Measurements from ENCODE around the gene GABRB2. TPM values are rescaled to one million over a fixed set of nuclear protein-coding genes. Genes with fewer than 3 reads are reported as not detected.
A peak's percentile ranks its signal among the peaks of the same experiment; 100 is the strongest.
"Not testable (repeated sequence)": the region's sequence is repeated elsewhere in the genome, so short reads cannot be mapped to it uniquely, and the experiment has no call there.

GABRB2 gene
- total and polyA plus RNA-seq, 9 donors, result 0.21 to 3.9 (median 1.0) TPM

DNA sequence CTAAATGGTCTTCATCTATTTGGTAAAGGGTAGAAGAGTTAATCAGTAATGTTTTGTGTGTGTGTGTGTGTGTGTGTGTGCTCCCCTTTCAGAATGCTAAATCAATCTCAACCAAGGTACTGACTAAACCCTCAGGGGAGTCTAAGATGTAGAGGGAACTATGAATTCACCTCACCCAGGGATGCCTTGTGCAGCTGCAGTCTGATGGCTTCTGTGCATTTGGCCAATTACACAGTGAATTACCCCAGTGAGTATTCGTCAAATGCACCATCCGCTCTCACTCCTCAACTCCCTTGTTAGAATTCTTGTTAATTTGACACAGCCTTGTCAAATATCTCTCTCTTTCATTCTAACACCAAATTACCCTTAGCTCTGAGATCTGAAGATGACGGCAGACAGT, 234.6 kb downstream of the GABRB2 start:
- WGBS (ENCODE audit: insufficient coverage), result 55% methylated on average over 2 of the region's 3 CpGs
- DNase-seq, result no peak
- Histone ChIP-seq H3K9me3 (replicated peaks; ENCODE audit: control insufficient read depth, low read depth, low read length) (no peaks in the 10 kb centered on the region), H3K36me3 (ENCODE audit: control insufficient read depth, insufficient read depth, low read length) (no peaks in the 10 kb centered on the region), H3K4me3 (ENCODE audit: low read length) (no peak overlapping the region), H3K4me1 (ENCODE audit: control insufficient read depth, insufficient read depth, low read length) (no peaks in the 10 kb centered on the region), H3K27ac (ENCODE audit: low read length) (no peak overlapping the region), H3K27me3 (ENCODE audit: control insufficient read depth, insufficient read depth, low read length) (no peaks in the 10 kb centered on the region)

DNA sequence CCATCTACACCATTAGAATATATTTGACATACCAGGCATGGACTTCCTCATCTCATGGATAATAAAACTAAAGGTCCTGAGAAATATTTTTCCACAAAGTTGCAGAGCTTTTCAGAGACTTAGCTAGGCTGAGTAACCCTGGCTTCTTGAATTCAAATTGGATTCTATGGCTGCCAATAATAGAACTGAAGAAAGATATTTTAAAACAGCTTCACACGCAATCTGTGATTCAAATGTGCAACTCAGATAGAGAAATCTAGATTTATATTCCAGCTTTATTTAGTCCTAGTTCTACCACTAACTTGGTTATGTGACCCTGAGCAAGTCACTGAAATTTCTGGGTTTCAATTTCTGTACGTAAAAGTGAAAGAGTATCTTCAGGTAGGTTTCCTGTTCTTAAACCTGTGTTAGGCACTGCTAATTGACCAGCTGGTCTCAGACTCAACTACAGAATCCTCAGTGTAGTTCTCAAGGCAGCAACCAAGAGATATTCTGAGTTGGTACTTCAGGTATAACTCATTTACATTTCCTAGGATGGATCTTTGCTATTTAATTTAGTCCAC, 235.3 kb downstream of the GABRB2 start:
- Histone ChIP-seq H3K4me1 (ENCODE audit: control insufficient read depth, insufficient read depth, low read length) (no peaks in the 10 kb centered on the region), H3K27ac (ENCODE audit: low read length) (no peak overlapping the region), H3K9me3 (replicated peaks; ENCODE audit: control insufficient read depth, low read depth, low read length) (no peaks in the 10 kb centered on the region), H3K36me3 (ENCODE audit: control insufficient read depth, insufficient read depth, low read length) (no peaks in the 10 kb centered on the region), H3K27me3 (ENCODE audit: control insufficient read depth, insufficient read depth, low read length) (no peaks in the 10 kb centered on the region), H3K4me3 (ENCODE audit: low read length) (no peak overlapping the region)
- no CpG with 5 or more reads among the region's 2 CpGs for WGBS (ENCODE audit: insufficient coverage)
- no peak for DNase-seq

DNA sequence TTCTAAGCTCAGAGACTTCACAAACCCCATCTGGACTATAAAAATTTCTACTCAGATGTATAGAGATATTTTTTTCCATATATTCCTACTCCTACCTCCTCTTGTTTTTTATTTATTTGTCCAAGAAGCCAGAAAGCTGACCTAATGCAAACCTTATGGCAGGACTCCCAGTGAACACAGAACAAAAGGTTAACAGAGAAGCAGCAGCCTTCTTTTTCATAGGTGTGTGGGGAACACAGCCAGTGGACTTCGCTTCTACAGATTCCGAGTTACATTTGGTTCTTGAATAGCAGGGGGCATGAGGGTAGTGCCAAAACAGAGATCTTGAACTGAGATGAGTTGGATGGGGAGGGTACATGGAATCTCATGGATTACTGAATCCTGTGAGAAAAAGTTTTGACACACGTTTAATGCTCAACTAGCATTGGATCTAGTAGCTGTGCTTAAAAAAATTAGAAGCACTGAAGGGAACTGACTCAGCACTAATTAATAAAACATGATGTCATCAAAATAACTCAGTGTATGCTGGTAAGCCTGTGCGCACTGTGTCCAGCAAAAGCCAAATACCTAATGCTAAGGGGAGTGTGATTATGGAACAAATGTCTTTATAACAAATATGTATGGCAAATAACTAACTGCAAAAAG, 240.1 kb downstream of the GABRB2 start:
- WGBS (ENCODE audit: insufficient coverage), result 50% methylated on average over 2 of the region's 4 CpGs
- peak overlapping the region; percentile 56 for H3K27ac ChIP-seq (ENCODE audit: low read length)
- H3K4me1 ChIP-seq (ENCODE audit: control insufficient read depth, insufficient read depth, low read length), result no peaks in the 10 kb centered on the region
- no peaks in the 10 kb centered on the region for H3K9me3 ChIP-seq (replicated peaks; ENCODE audit: control insufficient read depth, low read depth, low read length)
- no peak overlapping the region for H3K4me3 ChIP-seq (ENCODE audit: low read length)
- DNase-seq, result peak; percentile 73
- H3K27me3 ChIP-seq (ENCODE audit: control insufficient read depth, insufficient read depth, low read length), result no peaks in the 10 kb centered on the region
- no peaks in the 10 kb centered on the region for H3K36me3 ChIP-seq (ENCODE audit: control insufficient read depth, insufficient read depth, low read length)

DNA sequence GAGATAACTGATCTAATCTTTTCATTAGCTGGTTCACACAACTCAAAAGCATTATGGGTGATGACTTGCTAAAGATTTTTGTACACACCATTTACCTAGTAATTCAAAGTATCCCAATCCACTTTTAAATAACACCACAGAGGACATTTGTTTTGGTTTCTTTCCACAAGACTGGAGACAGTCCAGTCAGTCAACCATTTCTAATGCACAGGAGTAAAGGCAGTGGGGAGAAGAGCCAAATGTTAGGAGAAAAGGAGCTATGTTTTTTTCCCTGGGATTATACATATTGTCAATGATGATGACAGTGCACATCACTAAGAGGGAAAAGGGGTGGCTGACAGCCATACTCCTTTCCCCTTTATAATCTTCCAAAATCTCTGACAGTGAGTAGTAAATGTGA, 240.9 kb downstream of the GABRB2 start:
- Histone ChIP-seq H3K9me3 (replicated peaks; ENCODE audit: control insufficient read depth, low read depth, low read length) (no peaks in the 10 kb centered on the region), H3K27me3 (ENCODE audit: control insufficient read depth, insufficient read depth, low read length) (no peaks in the 10 kb centered on the region), H3K36me3 (ENCODE audit: control insufficient read depth, insufficient read depth, low read length) (no peaks in the 10 kb centered on the region), H3K4me3 (ENCODE audit: low read length) (no peak overlapping the region), H3K27ac (ENCODE audit: low read length) (no peak overlapping the region), H3K4me1 (ENCODE audit: control insufficient read depth, insufficient read depth, low read length) (no peaks in the 10 kb centered on the region)
- DNase-seq, result no peak

DNA sequence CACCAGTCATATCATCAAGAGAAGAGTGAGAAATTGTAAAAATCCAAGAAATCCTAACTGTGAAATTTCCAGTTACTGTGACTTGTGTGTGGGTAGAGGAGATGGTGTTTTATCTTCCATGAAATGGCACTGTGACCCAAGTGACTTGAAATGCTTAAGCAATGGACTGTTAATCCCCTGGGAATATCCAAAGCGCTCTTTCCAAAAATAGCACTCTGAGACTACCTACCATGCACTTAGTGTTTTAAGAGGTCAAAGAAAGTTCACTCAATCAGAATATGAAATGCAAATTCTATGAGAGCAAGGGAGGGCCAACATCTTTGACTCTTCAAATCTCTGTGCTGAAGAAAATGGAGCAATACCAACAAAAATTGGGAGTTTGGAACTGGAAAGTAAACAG, 244.0 kb downstream of the GABRB2 start:
- WGBS (ENCODE audit: insufficient coverage), result no CpG with 5 or more reads among the region's 1 CpG

DNA sequence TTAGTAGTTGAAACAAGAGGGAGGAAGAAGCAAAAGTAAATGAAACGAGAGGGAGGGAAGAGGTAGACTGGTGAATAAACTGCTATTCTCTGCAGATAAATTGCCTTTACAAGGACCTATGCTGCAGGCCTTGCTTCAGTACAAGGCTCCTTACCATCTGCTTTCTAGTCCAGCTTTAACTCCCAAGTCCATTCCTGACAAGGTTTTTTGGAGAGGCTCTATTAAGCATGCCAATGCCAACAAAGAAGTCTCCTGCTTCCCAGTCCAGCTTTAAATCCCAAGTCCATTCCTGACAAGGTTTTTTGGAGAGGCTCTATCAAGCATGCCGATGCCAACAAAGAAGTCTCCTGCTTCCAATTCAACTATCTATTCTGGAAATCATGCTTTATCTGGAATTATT, 244.9 kb downstream of the GABRB2 start:
- H3K9me3 ChIP-seq (replicated peaks; ENCODE audit: control insufficient read depth, low read depth, low read length), result no peaks in the 10 kb centered on the region
- H3K4me1 ChIP-seq (ENCODE audit: control insufficient read depth, insufficient read depth, low read length), result no peaks in the 10 kb centered on the region
- H3K4me3 ChIP-seq (ENCODE audit: low read length), result no peak overlapping the region
- DNase-seq, result no peak
- no peaks in the 10 kb centered on the region for H3K27me3 ChIP-seq (ENCODE audit: control insufficient read depth, insufficient read depth, low read length)
- WGBS (ENCODE audit: insufficient coverage), result 100% methylated on average over 1 of the region's 2 CpGs
- no peak overlapping the region for H3K27ac ChIP-seq (ENCODE audit: low read length)
- H3K36me3 ChIP-seq (ENCODE audit: control insufficient read depth, insufficient read depth, low read length), result no peaks in the 10 kb centered on the region

More for the DNA sequence above, 244.0 kb downstream of the GABRB2 start:
- H3K4me1 ChIP-seq (ENCODE audit: control insufficient read depth, insufficient read depth, low read length), result no peaks in the 10 kb centered on the region
- no peaks in the 10 kb centered on the region for H3K36me3 ChIP-seq (ENCODE audit: control insufficient read depth, insufficient read depth, low read length)
- no peak overlapping the region for H3K4me3 ChIP-seq (ENCODE audit: low read length)
- H3K27ac ChIP-seq (ENCODE audit: low read length), result no peak overlapping the region
- DNase-seq, result peak; percentile 53
- H3K27me3 ChIP-seq (ENCODE audit: control insufficient read depth, insufficient read depth, low read length), result no peaks in the 10 kb centered on the region
- no peaks in the 10 kb centered on the region for H3K9me3 ChIP-seq (replicated peaks; ENCODE audit: control insufficient read depth, low read depth, low read length)

DNA sequence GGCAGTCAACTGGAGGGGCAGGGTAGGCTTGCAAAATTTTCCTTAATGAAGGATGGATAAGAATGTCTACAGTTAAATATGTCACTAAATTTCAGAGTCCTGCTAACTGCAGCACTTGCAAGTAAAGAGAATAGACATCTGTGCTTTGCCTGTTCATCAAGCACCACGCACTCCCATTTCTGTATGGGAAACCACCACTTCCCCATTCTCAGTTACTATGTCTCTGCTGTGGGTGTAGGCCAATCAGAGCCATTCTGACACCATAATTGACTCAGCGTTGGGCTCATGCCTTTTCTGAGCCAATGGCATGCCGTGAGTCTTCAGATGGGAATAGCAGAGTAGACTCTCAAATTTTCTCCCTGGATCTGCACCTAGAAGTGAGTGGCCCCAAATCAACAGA, 247.5 kb downstream of the GABRB2 start:
- no peak for DNase-seq
- no peak overlapping the region for H3K4me3 ChIP-seq (ENCODE audit: low read length)
- no peaks in the 10 kb centered on the region for H3K36me3 ChIP-seq (ENCODE audit: control insufficient read depth, insufficient read depth, low read length)
- no peaks in the 10 kb centered on the region for H3K9me3 ChIP-seq (replicated peaks; ENCODE audit: control insufficient read depth, low read depth, low read length)
- 93% methylated on average over 2 of the region's 3 CpGs for WGBS (ENCODE audit: insufficient coverage)
- no peak overlapping the region for H3K27ac ChIP-seq (ENCODE audit: low read length)
- no peaks in the 10 kb centered on the region for H3K4me1 ChIP-seq (ENCODE audit: control insufficient read depth, insufficient read depth, low read length)
- H3K27me3 ChIP-seq (ENCODE audit: control insufficient read depth, insufficient read depth, low read length), result no peaks in the 10 kb centered on the region

DNA sequence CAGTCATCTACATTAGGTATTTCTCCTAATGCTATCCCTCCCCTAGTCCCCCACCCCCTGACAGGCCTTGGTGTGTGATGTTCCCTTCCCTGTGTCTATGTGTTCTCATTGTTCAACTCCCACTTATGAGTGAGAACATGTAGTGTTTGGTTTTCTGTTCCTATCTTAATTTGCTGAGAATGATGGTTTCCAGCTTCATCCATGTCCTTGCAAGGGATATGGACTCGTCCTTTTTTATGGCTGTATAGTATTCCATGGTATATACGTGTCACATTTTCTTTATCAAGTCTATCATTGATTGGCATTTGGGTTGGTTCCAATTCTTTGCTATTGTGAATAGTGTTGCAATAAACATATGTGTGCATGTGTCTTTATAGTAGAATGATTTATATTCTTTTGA, 249.1 kb downstream of the GABRB2 start:
- not testable (repeated sequence) for H3K27me3 ChIP-seq (ENCODE audit: control insufficient read depth, insufficient read depth, low read length); H3K9me3 ChIP-seq (replicated peaks; ENCODE audit: control insufficient read depth, low read depth, low read length); H3K4me3 ChIP-seq (ENCODE audit: low read length); H3K4me1 ChIP-seq (ENCODE audit: control insufficient read depth, insufficient read depth, low read length); H3K27ac ChIP-seq (ENCODE audit: low read length); H3K36me3 ChIP-seq (ENCODE audit: control insufficient read depth, insufficient read depth, low read length); DNase-seq
- WGBS (ENCODE audit: insufficient coverage), result no CpG with 5 or more reads among the region's 2 CpGs

DNA sequence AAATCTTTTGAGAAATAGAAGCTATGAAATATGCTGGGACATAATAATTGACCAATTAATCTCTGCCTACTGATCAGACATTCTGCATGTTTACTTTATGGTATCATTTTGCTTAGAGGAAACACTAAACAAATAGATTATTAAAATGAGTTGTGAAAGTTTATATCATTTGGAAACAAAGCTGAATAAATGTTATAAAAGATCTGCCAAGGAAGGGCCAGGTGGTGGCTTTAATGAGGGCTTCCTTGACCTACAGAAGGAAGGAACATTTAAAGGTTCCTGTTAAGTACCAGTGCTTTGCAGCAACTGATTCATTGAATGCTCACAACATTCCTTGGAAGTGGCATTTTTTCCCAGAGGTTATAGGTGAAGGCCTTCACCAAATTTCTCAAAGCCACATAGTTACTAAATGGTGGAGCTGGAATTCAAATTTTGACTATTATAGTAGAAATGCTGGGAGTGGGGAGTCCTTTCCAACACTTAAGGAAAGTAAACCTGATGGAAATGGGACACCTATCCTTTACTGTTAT, 250.7 kb downstream of the GABRB2 start:
- H3K4me1 ChIP-seq (ENCODE audit: control insufficient read depth, insufficient read depth, low read length), result no peaks in the 10 kb centered on the region
- H3K4me3 ChIP-seq (ENCODE audit: low read length), result no peak overlapping the region
- no peaks in the 10 kb centered on the region for H3K9me3 ChIP-seq (replicated peaks; ENCODE audit: control insufficient read depth, low read depth, low read length)
- H3K27ac ChIP-seq (ENCODE audit: low read length), result no peak overlapping the region
- no peaks in the 10 kb centered on the region for H3K27me3 ChIP-seq (ENCODE audit: control insufficient read depth, insufficient read depth, low read length)
- no peak for DNase-seq
- H3K36me3 ChIP-seq (ENCODE audit: control insufficient read depth, insufficient read depth, low read length), result no peaks in the 10 kb centered on the region

DNA sequence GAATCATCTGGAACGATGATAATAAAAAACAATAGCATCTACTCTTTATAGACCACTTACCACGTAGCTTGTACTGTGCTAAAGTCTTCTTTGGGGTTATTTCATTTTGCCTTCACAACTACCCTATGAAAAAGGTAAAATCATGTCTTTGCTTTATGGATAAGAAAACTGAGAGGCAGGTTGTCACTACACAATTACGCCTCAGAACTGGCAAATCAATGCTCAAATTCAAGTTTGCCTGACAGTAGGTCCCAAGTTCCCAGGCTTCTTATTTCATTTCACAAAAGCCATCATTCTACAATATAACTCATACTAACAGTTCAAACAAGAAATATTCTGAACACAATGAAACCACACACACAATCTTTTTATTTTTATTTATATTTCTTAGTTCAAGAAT, 258.5 kb downstream of the GABRB2 start:
- no peak for DNase-seq
- H3K27me3 ChIP-seq (ENCODE audit: control insufficient read depth, insufficient read depth, low read length), result no peaks in the 10 kb centered on the region
- H3K4me3 ChIP-seq (ENCODE audit: low read length), result no peak overlapping the region
- H3K9me3 ChIP-seq (replicated peaks; ENCODE audit: control insufficient read depth, low read depth, low read length), result no peaks in the 10 kb centered on the region
- H3K4me1 ChIP-seq (ENCODE audit: control insufficient read depth, insufficient read depth, low read length), result no peaks in the 10 kb centered on the region
- H3K27ac ChIP-seq (ENCODE audit: low read length), result no peak overlapping the region
- H3K36me3 ChIP-seq (ENCODE audit: control insufficient read depth, insufficient read depth, low read length), result no peaks in the 10 kb centered on the region
- WGBS (ENCODE audit: insufficient coverage), result 88% methylated on average over 1 of the region's 3 CpGs

DNA sequence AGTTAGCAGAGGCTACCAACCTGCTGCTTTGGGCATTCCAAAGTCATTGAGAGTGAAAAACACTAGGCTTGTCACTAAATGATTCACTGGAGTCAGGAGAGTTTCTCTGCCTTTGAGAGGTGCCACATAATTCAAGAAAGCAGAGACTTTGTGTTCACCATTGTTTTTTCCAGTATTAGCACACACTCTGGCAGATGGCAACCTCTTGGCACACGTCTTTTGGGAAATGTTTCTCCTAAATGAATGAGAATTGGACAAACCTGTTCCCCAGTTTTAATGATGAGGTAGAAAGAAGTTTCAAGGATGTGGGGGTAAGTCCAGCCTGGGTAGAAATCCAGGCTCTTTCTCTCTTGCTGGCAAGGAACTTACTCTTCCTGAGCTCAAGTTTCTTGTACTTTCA, 259.1 kb downstream of the GABRB2 start:
- no CpG with 5 or more reads among the region's 1 CpG for WGBS (ENCODE audit: insufficient coverage)
- no peaks in the 10 kb centered on the region for H3K4me1 ChIP-seq (ENCODE audit: control insufficient read depth, insufficient read depth, low read length)
- no peak overlapping the region for H3K4me3 ChIP-seq (ENCODE audit: low read length)
- no peak for DNase-seq
- no peak overlapping the region for H3K27ac ChIP-seq (ENCODE audit: low read length)
- H3K27me3 ChIP-seq (ENCODE audit: control insufficient read depth, insufficient read depth, low read length), result no peaks in the 10 kb centered on the region
- H3K9me3 ChIP-seq (replicated peaks; ENCODE audit: control insufficient read depth, low read depth, low read length), result no peaks in the 10 kb centered on the region
- no peaks in the 10 kb centered on the region for H3K36me3 ChIP-seq (ENCODE audit: control insufficient read depth, insufficient read depth, low read length)

Data from muscle of leg (tissue), 11 donors.